HL-60 (cell line): ENCODE measurements around the gene WDCP.
"Not testable (repeated sequence)": the region's sequence is repeated elsewhere in the genome, so short reads cannot be mapped to it uniquely, and the experiment has no call there.

Experiments used
- DNase-seq, 2 experiments: peaks; one replicate each; pipeline ENCODE4 v3.0.0-alpha.2; 2010 to 2020; ENCODE audit warnings: low read depth in 1 of 2, low spot score in 1 of 2
- H3K27ac ChIP-seq: fragments of 250-450 bp; sonication (Bioruptor Pico); replicated peaks from 2 replicates; pipeline ENCODE4 v1.5.1; 2020; ENCODE audit warnings: mild to moderate bottlenecking, moderate library complexity
- H3K27me3 ChIP-seq: fragments of 250-450 bp; sonication (Bioruptor Pico); 2 replicates; pipeline ENCODE4 v1.5.1; 2021; ENCODE audit warnings: mild to moderate bottlenecking, moderate library complexity; ENCODE audit not compliant: insufficient read depth, poor library complexity, severe bottlenecking
- H3K4me3 ChIP-seq: replicated peaks from 2 replicates; pipeline ENCODE4 v1.5.1; 2011; ENCODE audit warnings: mild to moderate bottlenecking, control low read depth, low read length; ENCODE audit not compliant: insufficient read depth
- GABPA ChIP-seq: IDR thresholded peaks from 2 replicates; pipeline ENCODE4 v1.6.1; 2012; ENCODE audit warnings: low read depth
- POLR2AphosphoS5 ChIP-seq: IDR thresholded peaks from 2 replicates; pipeline ENCODE4 v1.6.1; 2012; ENCODE audit warnings: low read depth
- SPI1 ChIP-seq: IDR thresholded peaks from 2 replicates; pipeline ENCODE4 v1.6.1; 2012; ENCODE audit warnings: low read depth, mild to moderate bottlenecking, borderline replicate concordance
- TF ChIP-seq, protein P1 (sequence below): IDR thresholded peaks from one replicate; pipeline ENCODE4 v1.5.1; 2011; ENCODE audit warnings: low read length, control low read depth, inconsistent platforms; ENCODE audit not compliant: insufficient read depth
- TF ChIP-seq, protein P2 (sequence below): IDR thresholded peaks from 2 replicates; pipeline ENCODE4 v1.6.1; 2012; ENCODE audit warnings: low read depth; ENCODE audit not compliant: insufficient replicate concordance

The WDCP gene

DNA sequence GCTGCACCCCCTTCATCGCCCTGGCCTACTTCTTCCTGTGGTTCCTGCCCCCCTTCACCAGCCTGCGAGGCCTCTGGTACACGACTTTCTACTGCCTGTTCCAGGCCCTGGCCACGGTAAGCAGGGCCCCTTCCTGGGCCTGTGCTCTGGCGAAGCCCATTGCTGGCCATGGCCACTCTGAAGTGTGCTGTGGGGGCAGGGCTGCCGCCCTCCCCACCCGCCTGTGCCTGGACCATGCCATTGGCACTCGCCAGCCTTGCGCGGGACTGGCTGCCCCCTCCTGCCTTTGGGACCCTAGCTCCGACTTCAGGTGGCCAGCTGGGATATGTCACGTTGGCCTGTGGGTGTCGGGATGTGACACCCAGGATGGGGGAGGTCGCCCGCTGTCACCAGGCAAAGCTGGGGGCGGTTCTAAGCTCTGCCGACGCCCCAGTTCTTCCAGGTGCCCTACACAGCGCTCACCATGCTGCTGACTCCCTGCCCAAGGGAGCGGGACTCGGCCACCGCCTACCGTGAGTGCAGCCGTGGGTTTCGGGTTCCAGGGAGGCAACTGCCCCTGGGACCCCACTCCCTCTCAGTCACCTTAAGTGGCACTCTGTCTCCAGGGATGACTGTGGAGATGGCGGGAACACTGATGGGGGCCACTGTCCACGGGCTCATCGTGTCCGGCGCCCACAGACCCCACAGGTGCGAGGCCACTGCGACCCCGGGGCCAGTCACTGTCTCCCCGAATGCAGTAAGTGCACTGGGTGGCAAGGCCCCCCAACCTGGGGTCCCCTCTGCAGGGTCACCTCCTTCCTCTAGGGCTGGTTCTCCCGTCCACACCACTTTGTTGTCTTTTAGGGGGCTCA, 30.1 kb downstream of the WDCP start:
- Histone ChIP-seq H3K27ac (no peak overlapping the region), H3K4me3 (no peak overlapping the region), H3K27me3 (peaks cover 10% of the 10 kb centered on the region)
- TF ChIP-seq SPI1 (no peak), GABPA (no peak), POLR2AphosphoS5 (no peak)
- TF ChIP-seq, protein P1, sequence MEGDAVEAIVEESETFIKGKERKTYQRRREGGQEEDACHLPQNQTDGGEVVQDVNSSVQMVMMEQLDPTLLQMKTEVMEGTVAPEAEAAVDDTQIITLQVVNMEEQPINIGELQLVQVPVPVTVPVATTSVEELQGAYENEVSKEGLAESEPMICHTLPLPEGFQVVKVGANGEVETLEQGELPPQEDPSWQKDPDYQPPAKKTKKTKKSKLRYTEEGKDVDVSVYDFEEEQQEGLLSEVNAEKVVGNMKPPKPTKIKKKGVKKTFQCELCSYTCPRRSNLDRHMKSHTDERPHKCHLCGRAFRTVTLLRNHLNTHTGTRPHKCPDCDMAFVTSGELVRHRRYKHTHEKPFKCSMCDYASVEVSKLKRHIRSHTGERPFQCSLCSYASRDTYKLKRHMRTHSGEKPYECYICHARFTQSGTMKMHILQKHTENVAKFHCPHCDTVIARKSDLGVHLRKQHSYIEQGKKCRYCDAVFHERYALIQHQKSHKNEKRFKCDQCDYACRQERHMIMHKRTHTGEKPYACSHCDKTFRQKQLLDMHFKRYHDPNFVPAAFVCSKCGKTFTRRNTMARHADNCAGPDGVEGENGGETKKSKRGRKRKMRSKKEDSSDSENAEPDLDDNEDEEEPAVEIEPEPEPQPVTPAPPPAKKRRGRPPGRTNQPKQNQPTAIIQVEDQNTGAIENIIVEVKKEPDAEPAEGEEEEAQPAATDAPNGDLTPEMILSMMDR, result no peak
- TF ChIP-seq, protein P2, sequence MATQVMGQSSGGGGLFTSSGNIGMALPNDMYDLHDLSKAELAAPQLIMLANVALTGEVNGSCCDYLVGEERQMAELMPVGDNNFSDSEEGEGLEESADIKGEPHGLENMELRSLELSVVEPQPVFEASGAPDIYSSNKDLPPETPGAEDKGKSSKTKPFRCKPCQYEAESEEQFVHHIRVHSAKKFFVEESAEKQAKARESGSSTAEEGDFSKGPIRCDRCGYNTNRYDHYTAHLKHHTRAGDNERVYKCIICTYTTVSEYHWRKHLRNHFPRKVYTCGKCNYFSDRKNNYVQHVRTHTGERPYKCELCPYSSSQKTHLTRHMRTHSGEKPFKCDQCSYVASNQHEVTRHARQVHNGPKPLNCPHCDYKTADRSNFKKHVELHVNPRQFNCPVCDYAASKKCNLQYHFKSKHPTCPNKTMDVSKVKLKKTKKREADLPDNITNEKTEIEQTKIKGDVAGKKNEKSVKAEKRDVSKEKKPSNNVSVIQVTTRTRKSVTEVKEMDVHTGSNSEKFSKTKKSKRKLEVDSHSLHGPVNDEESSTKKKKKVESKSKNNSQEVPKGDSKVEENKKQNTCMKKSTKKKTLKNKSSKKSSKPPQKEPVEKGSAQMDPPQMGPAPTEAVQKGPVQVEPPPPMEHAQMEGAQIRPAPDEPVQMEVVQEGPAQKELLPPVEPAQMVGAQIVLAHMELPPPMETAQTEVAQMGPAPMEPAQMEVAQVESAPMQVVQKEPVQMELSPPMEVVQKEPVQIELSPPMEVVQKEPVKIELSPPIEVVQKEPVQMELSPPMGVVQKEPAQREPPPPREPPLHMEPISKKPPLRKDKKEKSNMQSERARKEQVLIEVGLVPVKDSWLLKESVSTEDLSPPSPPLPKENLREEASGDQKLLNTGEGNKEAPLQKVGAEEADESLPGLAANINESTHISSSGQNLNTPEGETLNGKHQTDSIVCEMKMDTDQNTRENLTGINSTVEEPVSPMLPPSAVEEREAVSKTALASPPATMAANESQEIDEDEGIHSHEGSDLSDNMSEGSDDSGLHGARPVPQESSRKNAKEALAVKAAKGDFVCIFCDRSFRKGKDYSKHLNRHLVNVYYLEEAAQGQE, result no peak
- DNase-seq, result no peak

GRCh38 chr2:24016376-24016761, 30.8 kb downstream of the WDCP start:
- Histone ChIP-seq H3K4me3 (no peak overlapping the region), H3K27ac (no peak overlapping the region), H3K27me3 (peaks cover 15% of the 10 kb centered on the region)
- no peak for DNase-seq
- TF ChIP-seq, protein P1, result no peak
- TF ChIP-seq GABPA, result no peak
- no peak for TF ChIP-seq SPI1
- TF ChIP-seq, protein P2, result no peak
- TF ChIP-seq POLR2AphosphoS5, result no peak

GRCh38 chr2:24015562-24016375, 31.4 kb downstream of the WDCP start:
- DNase-seq, result no peak
- peaks cover 21% of the 10 kb centered on the region for H3K27me3 ChIP-seq
- no peak overlapping the region for H3K4me3 ChIP-seq
- TF ChIP-seq, protein P1, result no peak
- TF ChIP-seq GABPA (no peak), POLR2AphosphoS5 (no peak), SPI1 (no peak)
- TF ChIP-seq, protein P2, result no peak
- no peak overlapping the region for H3K27ac ChIP-seq

GRCh38 chr2:24014902-24015301, 32.3 kb downstream of the WDCP start:
- H3K4me3 ChIP-seq, DNase-seq, H3K27ac ChIP-seq: not testable (repeated sequence)
- H3K27me3 ChIP-seq, result peaks cover 28% of the 10 kb centered on the region
